GM12892 (cell line): Measurements from ENCODE around the gene ELF5.

ENCODE experiments used
- POLR2AphosphoS5 ChIP-seq: IDR thresholded peaks from 2 replicates; pipeline ENCODE4 v1.6.1; 2011; ENCODE audit warnings: low read depth, low read length, control low read depth
- TAF1 ChIP-seq: IDR thresholded peaks from 2 replicates; pipeline ENCODE4 v1.6.1; 2011; ENCODE audit warnings: low read depth, mild to moderate bottlenecking, control low read depth, low read length, borderline replicate concordance

DNA sequence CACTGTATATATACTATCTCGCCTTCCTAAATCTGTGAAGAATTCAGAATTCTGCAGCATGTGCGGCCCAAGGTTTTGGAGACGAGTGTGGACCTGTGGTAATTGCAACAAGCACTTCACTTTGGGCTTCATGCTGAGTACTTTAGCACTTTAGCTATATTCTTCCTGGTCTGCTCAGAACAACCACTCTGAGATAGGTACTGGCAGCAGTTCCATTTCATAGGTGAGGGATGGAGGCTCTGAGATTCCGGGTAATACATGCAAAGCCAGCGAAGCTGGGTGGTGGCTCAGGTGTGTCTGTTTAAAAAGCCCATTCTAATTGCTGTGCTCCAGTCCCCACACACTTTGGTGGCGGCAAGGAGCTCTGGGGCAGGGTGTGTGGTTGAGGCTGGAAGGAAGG lies 6.4 kb downstream of the ELF5 start:
- TF ChIP-seq POLR2AphosphoS5 = no peak
- TF ChIP-seq TAF1 = no peak
